GM18951 (cell line): Measurements from ENCODE around the gene MYO18A.

ENCODE experiments used
- POLR2A ChIP-seq: IDR thresholded peaks from 4 replicates; pipeline ENCODE4 v1.6.1; 2011; ENCODE audit warnings: mild to moderate bottlenecking; ENCODE audit not compliant: insufficient read length, insufficient read depth; ENCODE audit errors: extremely low read depth
- in situ Hi-C: fragments of 300-500 bp; cut with MboI; formaldehyde crosslinking; loops from one replicate; pipeline ENCODE4 v1.12.0; 2022; ENCODE audit warnings: low sequenced_read_pairs, mixed read lengths, inconsistent platforms; ENCODE audit not compliant: unreplicated experiment

MYO18A gene

GRCh38 chr17:29124925-29125273, 55.3 kb downstream of the MYO18A start:
- in situ Hi-C loops, result loop anchor here (10.0 kb wide), 1 partner anchor 160 kb away; no protein-coding TSS in a partner anchor
- TF ChIP-seq POLR2A, result no peak

GRCh38 chr17:29124135-29124924, 55.9 kb downstream of the MYO18A start:
- in situ Hi-C loops, result loop anchor here (10.0 kb wide), 1 partner anchor 160 kb away; no protein-coding TSS in a partner anchor
- no peak for TF ChIP-seq POLR2A

GRCh38 chr17:29123111-29123510, 57.1 kb downstream of the MYO18A start:
- in situ Hi-C loops, result loop anchor here (10.0 kb wide), 1 partner anchor 158 kb away; no protein-coding TSS in a partner anchor
- TF ChIP-seq POLR2A, result no peak

- in situ Hi-C loops, result loop anchor here (10.0 kb wide), 1 partner anchor 157 kb away; no protein-coding TSS in a partner anchor
Measured at GRCh38 chr17:29121442-29121841, 58.8 kb downstream of the MYO18A start.

GRCh38 chr17:29120433-29120832, 59.8 kb downstream of the MYO18A start:
- no peak for TF ChIP-seq POLR2A
- in situ Hi-C loops, result loop anchor here (10.0 kb wide), 1 partner anchor 156 kb away; no protein-coding TSS in a partner anchor

More at GRCh38 chr17:29121442-29121841, 58.8 kb downstream of the MYO18A start:
- no peak for TF ChIP-seq POLR2A

- in situ Hi-C loops, result no loop called here
- no peak for TF ChIP-seq POLR2A
Measured at GRCh38 chr17:29119265-29119664, 60.9 kb downstream of the MYO18A start.

GRCh38 chr17:29116804-29117753, 63.1 kb downstream of the MYO18A start:
- no peak for TF ChIP-seq POLR2A
- in situ Hi-C loops, result no loop called here

- in situ Hi-C loops, result no loop called here
Measured at GRCh38 chr17:29115961-29116803, 64.0 kb downstream of the MYO18A start.

GRCh38 chr17:29115435-29115834, 64.8 kb downstream of the MYO18A start:
- in situ Hi-C loops, result no loop called here
- TF ChIP-seq POLR2A, result no peak

More at GRCh38 chr17:29115961-29116803, 64.0 kb downstream of the MYO18A start:
- no peak for TF ChIP-seq POLR2A

GRCh38 chr17:29114141-29114540, 66.1 kb downstream of the MYO18A start:
- no peak for TF ChIP-seq POLR2A

GRCh38 chr17:29113334-29113733, 66.9 kb downstream of the MYO18A start:
- no peak for TF ChIP-seq POLR2A
- in situ Hi-C loops, result no loop called here

More at GRCh38 chr17:29114141-29114540, 66.1 kb downstream of the MYO18A start:
- in situ Hi-C loops, result no loop called here

GRCh38 chr17:29112771-29113295, 67.4 kb downstream of the MYO18A start:
- no peak for TF ChIP-seq POLR2A
- in situ Hi-C loops, result no loop called here
